Measurements from ENCODE around the gene FNDC3A.
"Not testable (repeated sequence)": the region's sequence is repeated elsewhere in the genome, so short reads cannot be mapped to it uniquely, and the experiment has no call there.

The FNDC3A gene

DNA sequence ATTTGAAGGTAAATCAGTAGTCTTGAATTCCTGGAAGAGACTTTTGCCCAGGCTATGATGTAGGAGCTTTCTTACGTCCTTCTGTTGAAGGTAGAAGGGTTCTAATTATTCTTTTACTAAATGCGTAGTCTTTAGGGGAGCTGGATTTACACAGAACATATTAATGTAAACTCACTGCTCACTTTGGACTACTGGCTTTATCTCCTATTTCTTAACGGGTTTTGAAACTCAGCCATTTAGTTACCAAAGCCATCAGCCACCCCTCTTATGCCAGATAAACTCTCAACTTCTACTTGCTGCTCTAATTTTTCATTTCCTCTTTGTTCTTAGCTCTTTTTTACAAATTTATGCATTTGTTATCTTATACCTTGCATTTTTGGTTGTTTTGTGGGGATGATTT, 81.5 kb downstream of the FNDC3A start:
- in situ Hi-C loops (cut with HindIII; ENCODE audit: low pct_unique_long_range_greater_than_20kb, low sequenced_read_pairs) = no loop called here
- DNase-seq (ENCODE audit: low read depth in 1 of 2, low spot score in 1 of 2) = no peak
- no peak for TF ChIP-seq JUND (IDR thresholded peaks at IDR 0.05; ENCODE audit: low read depth)

DNA sequence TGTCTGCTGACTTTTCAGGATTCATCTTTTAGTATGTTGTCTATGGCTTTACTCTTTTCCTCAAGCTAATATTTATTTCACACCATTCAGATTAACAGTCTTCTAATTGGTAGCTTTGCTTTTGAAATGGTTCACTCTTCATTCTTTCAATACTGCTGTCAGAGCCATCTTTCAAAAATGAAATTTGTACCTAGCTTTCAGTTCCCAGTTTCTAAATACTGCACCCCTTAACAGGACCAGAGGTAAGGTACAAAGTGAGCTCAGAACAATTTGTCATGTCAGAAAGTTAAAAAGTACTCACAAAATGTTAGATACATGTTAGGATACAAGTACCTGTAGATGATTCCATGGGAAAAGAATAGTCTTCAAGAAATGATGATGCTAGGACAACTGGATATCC, 83.0 kb downstream of the FNDC3A start:
- no peak for DNase-seq (ENCODE audit: low read depth in 1 of 2, low spot score in 1 of 2)
- TF ChIP-seq JUND (IDR thresholded peaks at IDR 0.05; ENCODE audit: low read depth) = no peak
- in situ Hi-C loops (cut with HindIII; ENCODE audit: low pct_unique_long_range_greater_than_20kb, low sequenced_read_pairs) = no loop called here

DNA sequence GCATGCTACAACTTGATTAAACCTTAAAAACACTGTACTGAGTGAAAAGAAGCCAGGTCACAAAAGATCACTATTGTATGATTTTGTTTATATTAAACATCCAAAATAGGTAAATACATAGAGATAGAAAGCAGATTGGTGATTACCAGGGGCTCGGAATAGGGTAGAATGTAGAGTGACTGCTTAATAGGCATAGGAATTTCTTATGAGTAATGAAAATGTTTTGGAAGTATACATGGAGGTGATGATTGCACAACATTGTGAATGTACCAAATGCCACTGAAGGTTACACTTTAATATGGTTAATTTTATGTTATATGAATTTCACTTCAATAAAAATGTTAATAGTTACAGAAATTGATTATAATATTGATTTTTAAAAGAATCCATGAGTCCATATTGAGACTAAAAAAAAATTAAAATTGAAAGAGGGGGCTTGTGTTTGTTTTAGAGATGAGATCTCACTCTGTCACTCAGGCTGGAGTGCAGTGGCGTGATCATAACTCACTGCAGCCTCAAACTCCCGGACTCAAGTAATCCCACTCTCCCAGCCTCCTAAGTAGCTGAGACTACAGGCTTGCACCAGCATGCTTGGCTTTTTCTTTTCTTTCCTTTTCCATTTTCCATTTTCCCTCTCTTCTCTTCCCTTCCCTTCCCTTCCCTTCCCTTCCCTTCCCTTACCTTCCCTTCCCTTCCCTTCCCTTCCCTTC, 85.1 kb downstream of the FNDC3A start:
- TF ChIP-seq JUND (IDR thresholded peaks at IDR 0.05; ENCODE audit: low read depth) = no peak
- no peak for DNase-seq (ENCODE audit: low read depth in 1 of 2, low spot score in 1 of 2)
- in situ Hi-C loops (cut with HindIII; ENCODE audit: low pct_unique_long_range_greater_than_20kb, low sequenced_read_pairs) = no loop called here

DNA sequence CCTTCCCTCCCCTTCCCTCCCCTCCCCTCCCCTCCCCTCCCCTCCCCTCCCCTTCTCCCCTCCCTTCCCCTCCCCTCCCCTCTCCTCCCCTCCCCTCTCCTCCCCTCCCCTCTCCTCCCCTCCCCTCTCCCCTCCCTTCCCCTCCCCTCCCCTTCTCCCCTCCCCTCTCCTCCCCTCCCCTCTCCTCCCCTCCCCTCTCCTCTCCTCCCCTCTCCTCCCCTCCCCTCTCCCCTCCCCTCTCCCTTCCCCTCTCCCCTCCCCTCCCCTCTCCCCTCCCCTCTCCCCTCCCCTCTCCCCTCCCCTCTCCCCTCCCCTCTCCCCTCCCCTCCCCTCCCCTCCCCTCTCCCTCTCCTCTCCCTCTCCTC, 85.7 kb downstream of the FNDC3A start:
- in situ Hi-C loops (cut with HindIII; ENCODE audit: low pct_unique_long_range_greater_than_20kb, low sequenced_read_pairs) = not testable (repeated sequence)

GRCh38 chr13:49062297-49062896, 86.7 kb downstream of the FNDC3A start:
- no peak for DNase-seq (ENCODE audit: low read depth in 1 of 2, low spot score in 1 of 2)
- in situ Hi-C loops (cut with HindIII; ENCODE audit: low pct_unique_long_range_greater_than_20kb, low sequenced_read_pairs) = no loop called here
- TF ChIP-seq JUND (IDR thresholded peaks at IDR 0.05; ENCODE audit: low read depth) = no peak

More for the DNA sequence above, 85.7 kb downstream of the FNDC3A start:
- DNase-seq (ENCODE audit: low read depth in 1 of 2, low spot score in 1 of 2) = not testable (repeated sequence)

GRCh38 chr13:49063011-49063410, 87.3 kb downstream of the FNDC3A start:
- in situ Hi-C loops (cut with HindIII; ENCODE audit: low pct_unique_long_range_greater_than_20kb, low sequenced_read_pairs) = no loop called here
- TF ChIP-seq JUND (IDR thresholded peaks at IDR 0.05; ENCODE audit: low read depth) = no peak

GRCh38 chr13:49063497-49063896, 87.8 kb downstream of the FNDC3A start:
- no peak for DNase-seq (ENCODE audit: low read depth in 1 of 2, low spot score in 1 of 2)
- in situ Hi-C loops (cut with HindIII; ENCODE audit: low pct_unique_long_range_greater_than_20kb, low sequenced_read_pairs) = no loop called here

More at GRCh38 chr13:49063011-49063410, 87.3 kb downstream of the FNDC3A start:
- no peak for DNase-seq (ENCODE audit: low read depth in 1 of 2, low spot score in 1 of 2)

GRCh38 chr13:49064476-49064875, 88.8 kb downstream of the FNDC3A start:
- DNase-seq (ENCODE audit: low read depth in 1 of 2, low spot score in 1 of 2) = no peak
- in situ Hi-C loops (cut with HindIII; ENCODE audit: low pct_unique_long_range_greater_than_20kb, low sequenced_read_pairs) = no loop called here
- no peak for TF ChIP-seq JUND (IDR thresholded peaks at IDR 0.05; ENCODE audit: low read depth)

More at GRCh38 chr13:49063497-49063896, 87.8 kb downstream of the FNDC3A start:
- TF ChIP-seq JUND (IDR thresholded peaks at IDR 0.05; ENCODE audit: low read depth) = no peak

DNA sequence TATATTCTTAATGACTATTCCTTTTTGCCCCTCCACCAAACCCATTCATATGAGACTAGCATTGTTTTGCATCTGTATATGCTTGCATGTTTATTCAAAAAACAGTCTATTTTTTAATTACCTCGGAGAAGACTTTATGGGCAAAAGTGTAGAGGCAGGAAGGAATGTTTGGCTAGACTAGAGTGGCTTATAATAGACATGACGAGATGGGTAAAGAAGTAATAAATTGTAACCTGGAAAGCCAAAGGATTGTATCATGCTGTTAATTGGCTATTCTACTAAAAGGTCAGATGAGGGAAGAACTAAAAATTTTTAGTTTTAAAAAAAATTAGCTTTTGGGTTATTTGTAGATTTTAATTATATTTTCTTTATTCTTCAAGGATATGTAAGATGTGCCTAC, 91.1 kb downstream of the FNDC3A start:
- TF ChIP-seq JUND (IDR thresholded peaks at IDR 0.05; ENCODE audit: low read depth) = no peak
- in situ Hi-C loops (cut with HindIII; ENCODE audit: low pct_unique_long_range_greater_than_20kb, low sequenced_read_pairs) = no loop called here
- DNase-seq (ENCODE audit: low read depth in 1 of 2, low spot score in 1 of 2) = no peak

DNA sequence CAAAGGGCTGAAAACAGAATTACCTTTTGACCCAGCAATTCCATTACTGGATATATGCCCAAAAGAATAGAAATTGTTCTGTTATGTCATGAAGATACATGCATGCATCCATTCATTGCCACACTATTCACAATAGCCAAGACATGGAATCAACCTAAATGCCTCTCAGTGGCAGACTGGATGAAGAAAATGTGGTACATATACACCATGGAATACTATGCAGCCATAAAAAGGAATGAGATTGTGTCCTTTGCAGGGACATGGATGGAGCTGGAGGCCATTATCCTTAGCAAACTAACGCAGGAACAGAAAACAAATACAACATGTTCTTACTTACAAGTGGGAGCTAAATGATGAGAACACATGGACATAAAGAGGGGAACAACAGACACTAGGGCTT, 92.8 kb downstream of the FNDC3A start:
- DNase-seq (ENCODE audit: low read depth in 1 of 2, low spot score in 1 of 2); in situ Hi-C loops (cut with HindIII; ENCODE audit: low pct_unique_long_range_greater_than_20kb, low sequenced_read_pairs): not testable (repeated sequence)

GRCh38 chr13:49070021-49070420, 94.3 kb downstream of the FNDC3A start:
- in situ Hi-C loops (cut with HindIII; ENCODE audit: low pct_unique_long_range_greater_than_20kb, low sequenced_read_pairs); DNase-seq (ENCODE audit: low read depth in 1 of 2, low spot score in 1 of 2): not testable (repeated sequence)

DNA sequence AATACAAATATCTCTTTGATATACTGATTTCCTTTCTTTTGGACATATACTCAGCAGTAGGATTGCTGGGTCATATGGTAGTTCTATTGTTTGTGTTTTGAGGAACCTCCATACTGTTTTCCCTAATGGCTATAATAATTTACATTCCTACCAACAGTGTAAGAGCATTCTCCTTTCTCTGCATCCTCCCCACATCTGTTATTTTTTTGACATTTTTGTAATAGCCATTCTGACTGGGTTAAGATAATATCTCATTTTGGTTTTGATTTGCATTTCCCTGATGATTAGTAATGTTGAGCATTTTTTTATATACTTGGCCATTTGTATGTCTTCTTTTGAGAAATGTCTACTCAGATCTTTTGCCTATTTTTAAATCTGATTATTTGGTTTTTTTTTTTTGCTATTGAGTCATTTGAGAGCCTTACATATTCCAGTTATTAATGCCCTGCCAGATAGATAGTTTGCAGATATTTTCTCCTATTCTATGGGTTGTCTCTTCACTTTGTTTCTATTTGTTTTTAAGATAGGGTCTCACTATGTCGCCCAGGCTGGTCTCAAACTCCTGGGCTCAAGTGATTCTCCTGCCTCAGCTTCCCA, 95.7 kb downstream of the FNDC3A start:
- DNase-seq (ENCODE audit: low read depth in 1 of 2, low spot score in 1 of 2) = no peak
- in situ Hi-C loops (cut with HindIII; ENCODE audit: low pct_unique_long_range_greater_than_20kb, low sequenced_read_pairs) = no loop called here
- TF ChIP-seq JUND (IDR thresholded peaks at IDR 0.05; ENCODE audit: low read depth) = no peak

GRCh38 chr13:49082653-49083536, 107.2 kb downstream of the FNDC3A start:
- in situ Hi-C loops (cut with HindIII; ENCODE audit: low pct_unique_long_range_greater_than_20kb, low sequenced_read_pairs) = no loop called here
- no peak for DNase-seq (ENCODE audit: low read depth in 1 of 2, low spot score in 1 of 2)
- TF ChIP-seq JUND (IDR thresholded peaks at IDR 0.05; ENCODE audit: low read depth) = no peak

Data from T47D (cell line).